ENCODE data around the gene AKNAD1.
"Not testable (repeated sequence)": the region's sequence is repeated elsewhere in the genome, so short reads cannot be mapped to it uniquely, and the experiment has no call there.

The AKNAD1 gene, protein sequence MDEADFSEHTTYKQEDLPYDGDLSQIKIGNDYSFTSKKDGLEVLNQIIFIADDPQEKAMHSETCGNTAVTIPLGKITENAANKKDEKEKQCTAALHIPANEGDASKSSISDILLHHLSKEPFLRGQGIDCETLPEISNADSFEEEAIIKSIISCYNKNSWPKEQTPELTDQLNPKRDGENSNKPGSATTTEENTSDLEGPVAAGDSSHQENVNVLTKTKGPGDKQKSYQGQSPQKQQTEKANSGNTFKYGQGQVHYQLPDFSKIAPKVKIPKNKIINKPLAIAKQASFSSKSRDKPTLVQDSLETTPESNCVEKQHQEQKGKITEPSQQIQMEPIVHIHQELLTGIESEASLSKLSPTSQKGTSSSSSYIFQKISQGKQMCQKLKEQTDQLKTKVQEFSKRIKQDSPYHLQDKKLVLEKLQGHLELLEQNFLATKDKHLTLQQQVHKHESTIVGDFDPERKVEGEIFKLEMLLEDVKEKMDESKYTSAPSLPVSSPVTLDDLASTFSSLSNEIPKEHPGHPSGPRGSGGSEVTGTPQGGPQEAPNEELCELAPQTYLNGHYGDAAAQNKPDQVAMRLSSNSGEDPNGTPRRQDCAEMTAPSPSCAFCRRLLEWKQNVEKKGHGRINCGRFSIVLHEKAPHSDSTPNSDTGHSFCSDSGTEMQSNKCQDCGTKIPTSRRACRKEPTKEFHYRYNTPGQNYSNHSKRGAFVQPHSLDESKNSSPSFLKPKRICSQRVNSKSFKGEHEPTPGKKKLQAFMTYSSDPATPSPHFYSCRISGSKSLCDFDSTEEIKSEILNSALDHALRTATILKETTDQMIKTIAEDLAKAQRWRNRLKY

DNA sequence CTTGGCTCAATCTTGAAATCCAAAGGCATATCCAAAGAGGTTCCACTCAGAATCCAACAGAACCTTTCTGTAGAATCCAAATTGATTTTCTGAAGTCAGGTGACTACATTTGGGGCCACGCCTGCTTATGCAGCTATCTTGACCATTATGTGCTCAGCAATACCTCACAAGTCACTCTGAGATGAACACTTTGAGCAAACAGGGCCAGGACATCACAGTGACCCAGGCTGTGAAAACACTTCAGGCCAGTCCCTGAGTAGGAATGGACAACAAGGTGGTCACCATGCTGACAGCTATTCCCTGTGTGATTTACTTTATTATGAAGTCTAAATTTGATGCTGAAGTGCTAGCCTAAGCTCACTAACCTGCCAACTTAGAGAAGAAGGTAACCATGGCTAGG is at the start of gene AKNAD1:
Gene AKNAD1, minus strand, starts transcription at position 101 of the 400 bp plus-strand sequence. CDS start 4,430 bp downstream, outside the sequence.
- DNase-seq (ENCODE audit: low spot score) = no peak

DNA sequence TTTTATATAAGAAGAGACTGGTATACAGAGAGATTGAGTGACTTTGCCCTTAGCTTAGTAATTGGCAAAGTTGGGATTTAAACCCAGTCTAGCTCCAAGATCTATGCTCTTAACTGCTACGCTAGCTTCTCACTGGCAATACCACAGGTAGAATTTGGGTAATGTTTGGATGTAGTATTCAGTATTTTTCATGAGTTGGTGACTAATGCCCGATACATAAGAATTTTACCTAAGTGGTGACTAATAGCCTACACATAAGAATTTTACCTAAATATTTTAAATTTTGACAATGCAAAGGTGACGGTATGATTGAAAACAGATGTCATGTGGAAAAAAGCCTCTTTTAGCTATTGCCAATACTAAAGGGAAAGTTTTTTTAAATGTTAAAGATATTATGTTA is 44.2 kb upstream of the AKNAD1 start:
- DNase-seq (ENCODE audit: low spot score) = no peak

GRCh38 chr1:108897865-108898720 is 41.2 kb upstream of the AKNAD1 start:
- no peak for DNase-seq (ENCODE audit: low spot score)

DNA sequence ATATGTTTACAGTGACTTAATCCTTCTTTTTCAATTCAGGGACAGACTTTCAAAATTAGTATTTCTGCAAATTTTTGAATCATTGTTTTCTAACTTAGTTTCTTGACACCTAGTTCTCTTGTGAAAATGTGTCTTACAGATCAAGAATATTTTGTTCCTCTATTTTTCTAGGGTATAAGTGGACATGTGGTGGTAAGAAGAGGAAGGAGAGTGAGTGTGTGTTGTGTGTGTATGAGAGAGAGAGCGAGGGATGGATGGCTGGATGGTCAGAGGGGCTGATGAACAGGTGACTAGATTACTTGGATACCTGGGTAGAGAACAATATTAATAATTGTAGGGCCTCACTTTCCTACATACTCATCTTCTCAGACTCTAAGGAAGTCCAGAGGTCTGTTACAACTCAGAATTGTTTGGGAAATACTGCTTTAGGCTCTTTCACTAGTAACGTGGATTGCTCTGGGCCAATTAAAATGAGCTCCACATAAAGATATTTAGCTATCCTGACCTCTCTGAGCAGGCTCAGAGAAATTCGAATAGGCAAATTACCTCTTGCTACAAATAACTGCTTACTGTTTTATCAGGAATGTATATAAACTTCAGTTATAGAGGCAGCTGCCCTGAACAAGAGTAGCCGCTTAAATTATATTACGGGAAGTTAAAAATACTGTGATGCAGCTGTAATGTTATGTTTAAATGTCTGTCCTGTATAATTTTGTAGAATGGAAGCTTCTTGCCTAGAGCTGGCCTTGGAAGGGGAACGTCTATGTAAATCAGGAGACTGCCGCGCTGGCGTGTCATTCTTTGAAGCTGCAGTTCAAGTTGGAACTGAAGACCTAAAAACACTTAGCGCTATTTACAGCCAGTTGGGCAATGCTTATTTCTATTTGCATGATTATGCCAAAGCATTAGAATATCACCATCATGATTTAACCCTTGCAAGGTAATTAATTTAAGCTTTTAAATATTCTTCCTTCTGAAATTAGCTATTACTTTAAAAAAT is 39.6 kb upstream of the AKNAD1 start:
- DNase-seq (ENCODE audit: low spot score) = no peak

- no peak for DNase-seq (ENCODE audit: low spot score)
These were observed 36.2 kb upstream of the AKNAD1 start for GRCh38 chr1:108893141-108893530.

- peak; percentile 41 for DNase-seq (ENCODE audit: low spot score)
These were observed 35.7 kb upstream of the AKNAD1 start for GRCh38 chr1:108892356-108893140.

DNA sequence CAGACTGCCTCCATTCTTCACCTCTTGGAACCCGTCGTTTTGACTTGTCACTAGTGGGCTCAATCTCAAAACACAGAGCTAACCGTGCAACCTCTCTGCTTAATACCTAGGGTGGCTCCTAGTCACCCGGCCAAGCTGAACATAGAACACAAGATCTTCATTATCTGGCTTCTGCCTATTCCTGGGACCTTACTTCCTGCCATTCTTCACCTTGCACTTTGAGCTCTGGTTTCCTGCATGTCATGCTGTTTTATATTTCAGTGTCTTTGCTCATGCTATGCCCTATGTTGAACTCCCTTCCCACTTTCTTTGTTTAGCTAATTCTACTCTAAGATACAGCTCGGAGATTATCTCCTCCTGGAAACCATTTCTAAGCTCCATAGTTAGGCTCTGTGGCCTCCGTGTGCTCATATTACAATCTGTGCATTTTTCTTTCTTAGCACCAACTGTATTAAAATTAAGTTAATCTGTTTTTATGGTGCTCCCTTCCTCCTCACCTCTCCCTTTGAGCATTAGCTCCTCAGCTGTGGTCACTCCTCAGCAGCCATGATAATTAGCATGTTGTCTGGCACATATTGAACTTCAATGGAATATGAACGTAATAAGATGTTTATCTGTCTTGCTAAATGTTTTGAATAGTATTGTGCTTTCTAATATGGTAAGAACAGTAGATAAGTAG is 33.0 kb upstream of the AKNAD1 start:
- no peak for DNase-seq (ENCODE audit: low spot score)

- DNase-seq (ENCODE audit: low spot score) = not testable (repeated sequence)
These were observed 32.2 kb upstream of the AKNAD1 start for GRCh38 chr1:108889006-108889645.

DNA sequence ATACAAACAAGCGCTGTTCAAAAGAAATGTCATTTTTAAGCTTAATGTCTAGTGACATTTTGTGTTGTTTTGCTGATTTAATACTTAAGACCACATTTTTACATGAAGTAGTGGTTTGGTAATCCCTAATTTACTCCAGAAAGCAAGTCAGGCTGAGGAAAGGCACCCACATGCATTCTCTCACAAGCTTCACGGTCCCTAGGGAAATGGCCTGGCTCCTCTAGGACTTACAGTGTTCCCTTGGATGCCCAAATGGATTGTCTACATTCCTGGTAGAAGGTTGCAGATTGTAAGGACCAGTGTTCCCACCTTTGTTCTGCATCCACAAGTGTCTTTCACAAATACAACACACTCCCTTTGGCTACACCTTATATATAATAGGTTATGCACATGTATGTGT is 29.4 kb upstream of the AKNAD1 start:
- no peak for DNase-seq (ENCODE audit: low spot score)

- DNase-seq (ENCODE audit: low spot score) = no peak
These were observed 28.1 kb upstream of the AKNAD1 start for GRCh38 chr1:108884968-108885367.

DNA sequence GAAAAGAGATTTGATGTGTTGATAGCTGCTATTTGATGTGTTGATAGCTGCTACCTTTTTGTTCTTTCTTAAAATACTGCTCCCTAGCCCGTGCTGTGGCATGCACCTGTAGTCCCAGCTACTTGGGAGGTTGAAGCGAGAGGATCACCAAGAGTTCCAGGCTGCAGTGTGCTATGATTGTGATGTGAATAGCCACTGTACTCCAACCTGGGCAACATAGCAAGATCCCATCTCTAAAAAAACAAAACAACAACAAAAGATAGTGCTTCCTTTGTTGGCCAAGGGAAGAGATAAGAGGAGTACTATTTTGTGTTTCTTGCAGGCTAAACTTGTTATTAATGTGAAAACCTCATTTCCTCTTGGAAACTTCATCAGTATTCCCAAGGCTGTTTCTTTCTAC is 25.9 kb upstream of the AKNAD1 start:
- no peak for DNase-seq (ENCODE audit: low spot score)

- no peak for DNase-seq (ENCODE audit: low spot score)
These were observed 24.5 kb upstream of the AKNAD1 start for GRCh38 chr1:108881369-108881768.

DNA sequence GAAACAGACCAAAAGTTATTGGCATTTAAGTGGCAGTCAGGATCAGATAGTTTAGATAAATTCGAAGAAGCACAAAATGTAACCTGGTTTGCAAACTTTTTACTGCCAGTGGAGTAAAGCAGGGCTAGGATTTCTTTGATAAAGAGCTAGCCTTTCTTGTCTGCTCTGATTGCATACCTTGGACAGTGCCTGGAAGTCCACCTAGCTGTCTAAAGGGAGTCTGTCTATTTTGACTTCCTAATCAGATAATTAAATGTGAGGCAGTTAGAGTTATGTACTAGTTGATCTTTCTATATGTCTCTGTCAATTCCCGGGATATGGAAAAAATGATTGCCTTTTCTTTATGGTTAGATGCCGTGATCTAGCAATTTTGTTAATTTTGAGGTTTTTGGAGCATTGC is 24.0 kb upstream of the AKNAD1 start:
- no peak for DNase-seq (ENCODE audit: low spot score)

DNA sequence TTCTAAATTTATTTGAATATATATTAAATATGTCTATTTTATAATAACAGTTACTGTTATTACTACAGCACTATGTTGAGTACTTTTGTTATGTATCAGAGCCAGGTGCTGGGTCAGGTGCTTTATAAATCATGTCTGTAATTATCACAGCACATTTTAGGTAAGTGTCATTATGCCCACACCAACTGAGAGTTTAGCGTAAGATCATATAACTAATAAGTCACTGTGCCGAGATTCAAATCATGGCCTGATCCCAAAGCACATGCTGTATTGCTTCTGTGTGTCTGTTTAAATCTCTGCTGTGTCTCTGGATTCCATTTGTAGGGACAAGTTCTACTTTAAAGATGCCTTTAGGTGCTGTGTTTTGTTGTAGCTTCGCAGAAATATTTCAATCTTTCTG is 21.8 kb upstream of the AKNAD1 start:
- DNase-seq (ENCODE audit: low spot score) = no peak

DNA sequence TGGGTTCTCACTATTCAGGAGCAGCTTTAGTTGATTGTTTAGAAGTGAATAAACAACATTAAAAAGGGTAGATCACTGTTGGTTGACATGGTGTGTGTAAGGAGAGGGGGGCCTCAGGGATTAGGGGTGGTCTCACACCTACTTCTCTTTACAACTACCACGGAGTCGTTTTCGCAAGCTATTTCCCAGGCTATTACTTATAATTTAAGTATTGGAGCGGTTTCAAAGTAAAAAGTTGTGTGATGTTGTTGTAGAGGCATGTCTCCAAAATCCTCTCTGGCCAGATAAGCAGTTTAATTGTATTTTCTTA is 21.2 kb upstream of the AKNAD1 start:
- DNase-seq (ENCODE audit: low spot score) = no peak

DNA sequence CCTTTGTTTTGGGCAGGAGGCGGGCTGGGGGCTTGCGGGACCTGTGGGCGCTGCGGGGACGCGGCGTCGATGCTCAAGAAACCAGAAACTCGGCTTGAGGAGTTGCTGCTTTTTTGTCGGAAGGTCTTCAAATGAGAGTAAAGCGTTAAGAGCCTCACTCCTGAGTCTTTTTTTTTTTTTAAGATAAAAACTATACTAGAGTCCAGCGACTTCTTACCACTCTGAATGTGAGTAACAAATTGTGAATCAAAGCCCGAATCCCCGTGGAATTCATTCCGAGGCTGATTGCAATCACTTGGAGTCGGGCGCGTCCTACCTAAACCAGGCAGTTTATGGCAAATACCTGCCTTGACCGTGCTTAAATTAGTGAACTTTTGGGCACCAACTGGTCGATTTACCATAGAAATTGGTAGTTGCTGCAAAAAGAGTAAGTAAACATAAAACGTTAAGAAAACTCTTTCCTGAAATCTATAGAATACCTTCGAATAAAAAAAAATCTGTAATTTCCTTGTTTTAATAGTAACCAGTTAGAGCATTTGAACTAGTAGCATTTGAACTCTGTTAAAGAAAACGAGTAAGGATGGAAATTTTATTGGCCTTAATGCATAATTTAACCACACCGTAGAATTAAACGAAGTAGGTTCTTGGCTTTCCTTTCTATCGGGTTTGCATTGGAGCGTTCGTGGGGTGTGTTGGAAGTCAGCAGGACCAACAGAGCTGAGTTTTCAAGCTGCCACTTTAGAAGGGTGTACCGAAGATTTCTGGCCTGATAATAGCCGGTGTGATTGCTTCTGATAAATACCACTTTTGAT is 20.7 kb upstream of the AKNAD1 start:
- peak; percentile 43 for DNase-seq (ENCODE audit: low spot score)

DNA sequence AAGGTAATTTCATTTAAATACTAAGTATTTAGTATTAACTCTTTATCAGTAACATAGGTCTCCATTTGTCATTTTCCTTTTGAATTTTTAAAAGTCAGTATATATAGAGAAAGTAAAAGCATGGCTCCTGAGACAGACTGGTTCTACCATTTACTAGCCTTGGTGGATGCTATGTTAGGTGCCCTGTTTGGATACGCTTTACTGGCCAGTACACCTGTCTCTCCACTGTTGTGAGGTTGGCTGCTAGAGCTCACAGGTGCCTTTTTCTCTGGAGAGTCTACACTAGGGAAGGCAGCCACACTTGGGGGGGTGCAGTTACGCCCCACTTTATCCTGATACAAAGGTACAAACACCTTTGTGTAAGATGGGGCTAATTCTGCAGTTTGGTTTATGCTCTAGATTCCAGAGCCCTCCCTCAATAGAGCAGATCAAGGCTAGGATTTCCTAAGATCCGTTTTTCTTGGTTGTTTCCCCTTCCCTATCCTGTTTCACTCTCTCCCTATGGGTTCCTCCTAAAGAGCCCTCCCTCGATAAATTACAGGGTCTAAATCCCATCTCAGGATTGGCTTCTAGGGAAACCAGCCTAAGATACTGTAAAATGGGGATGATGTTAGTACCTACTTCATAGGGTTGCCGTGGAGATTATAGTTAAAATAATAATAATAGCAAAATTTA is 14.3 kb upstream of the AKNAD1 start:
- DNase-seq (ENCODE audit: low spot score) = no peak

Measured in hepatic stellate cell (primary cell).